Heart left ventricle (tissue), 13 donors: Measurements from ENCODE around the gene SELENOT.

ENCODE experiments used
- POLR2A ChIP-seq, 2 donors: fragments of 450-650 bp; IDR thresholded peaks; one replicate each; pipeline ENCODE4 v1.6.1; 2017; ENCODE audit warnings: antibody characterized with exemption in 2 of 2, mild to moderate bottlenecking in 2 of 2, moderate library complexity in 2 of 2
- TF ChIP-seq, protein P1 (sequence below), 12 donors: fragments of 200-600 bp; sonication (generic) in 4 of 12; IDR thresholded peaks; one replicate each; pipeline versions ENCODE4 v1.5.0 to v1.8.0; 2018 to 2022; ENCODE audit warnings: antibody characterized with exemption in 12 of 12, mild to moderate bottlenecking in 5 of 12
- donor health status: ischemic (EF 13 %, LVEDD 7.1; RV severe dilation, severe dysfunction).
- donor health status: DM: no; HTN: yes; CAD: no.
- donor health status: DM: no; HTN: no; CAD: no.
- donor health status: ischemic (EF 25% LVEDD 6.9; RV normal size, moderate dysfunction).
- donor health status: ischemic (EF 25% LVEDD 5.7; RV mildly dilated, moderate dysfunction).
- donor health status: ischemic (EF 35%, LVEDD 5.7; RV mildly dilated, moderate dysfunction).
- donor health status: nonischemic (EF 11% LVEDD 7.7; RV severe dilation, severe dysfunction).
- donor health status: DM: yes; HTN: yes; CAD: no.
- donor health status: PGD.
- donor health status: ischemic (EF 29% LVEDD 5.4; RV normal size, mild dysfunction).
- donor health status: nonischemic (EF 23%, LVEDD 6.1; RV moderate dilation, normal function).

DNA sequence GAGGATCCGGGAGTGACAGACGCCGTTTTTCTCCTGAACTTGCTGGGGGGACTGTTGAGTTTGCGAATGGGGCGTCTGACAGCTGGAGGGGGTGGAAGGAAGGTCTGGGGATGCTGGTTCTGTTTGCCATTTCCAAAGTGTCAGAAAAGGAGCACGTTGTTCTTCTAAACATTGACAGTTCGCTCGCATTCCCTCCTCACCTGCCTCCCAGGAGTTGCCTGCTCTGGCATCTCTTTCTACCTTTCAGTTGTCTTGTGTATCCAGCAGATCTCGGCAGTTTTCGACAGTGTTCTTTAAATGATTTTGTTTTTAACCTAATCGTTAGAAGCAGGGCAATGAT lies 829 bp downstream of the SELENOT start:
- TF ChIP-seq, protein P1, sequence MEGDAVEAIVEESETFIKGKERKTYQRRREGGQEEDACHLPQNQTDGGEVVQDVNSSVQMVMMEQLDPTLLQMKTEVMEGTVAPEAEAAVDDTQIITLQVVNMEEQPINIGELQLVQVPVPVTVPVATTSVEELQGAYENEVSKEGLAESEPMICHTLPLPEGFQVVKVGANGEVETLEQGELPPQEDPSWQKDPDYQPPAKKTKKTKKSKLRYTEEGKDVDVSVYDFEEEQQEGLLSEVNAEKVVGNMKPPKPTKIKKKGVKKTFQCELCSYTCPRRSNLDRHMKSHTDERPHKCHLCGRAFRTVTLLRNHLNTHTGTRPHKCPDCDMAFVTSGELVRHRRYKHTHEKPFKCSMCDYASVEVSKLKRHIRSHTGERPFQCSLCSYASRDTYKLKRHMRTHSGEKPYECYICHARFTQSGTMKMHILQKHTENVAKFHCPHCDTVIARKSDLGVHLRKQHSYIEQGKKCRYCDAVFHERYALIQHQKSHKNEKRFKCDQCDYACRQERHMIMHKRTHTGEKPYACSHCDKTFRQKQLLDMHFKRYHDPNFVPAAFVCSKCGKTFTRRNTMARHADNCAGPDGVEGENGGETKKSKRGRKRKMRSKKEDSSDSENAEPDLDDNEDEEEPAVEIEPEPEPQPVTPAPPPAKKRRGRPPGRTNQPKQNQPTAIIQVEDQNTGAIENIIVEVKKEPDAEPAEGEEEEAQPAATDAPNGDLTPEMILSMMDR (IDR thresholded peaks at IDR 0.05) = no peak
- no peak for TF ChIP-seq POLR2A (IDR thresholded peaks at IDR 0.05)
